HepG2 (cell line): ENCODE measurements around the gene CD28. TPM values are rescaled to one million over a fixed set of nuclear protein-coding genes. Genes with fewer than 3 reads are reported as not detected.

ENCODE experiments used
- ATAC-seq: fragments of 200-7000 bp; cut with Tn5 transposase; 3 replicates; pipeline ENCODE4 v1.9.1; 2020; ENCODE audit warnings: mild to moderate bottlenecking, moderate library complexity
- BruUV-seq: library from RNA; stranded (reverse); fragments of 400-500 nt; replicated peaks from 2 replicates; lab custom pipeline; 2021; lab: Mats Ljungman, UMichigan
- CTCF ChIA-PET: fragments of 300-600 bp; formaldehyde crosslinking; extraction: SDS; loops from one replicate; lab custom pipeline; 2021; ENCODE audit warnings: low total read pairs, inconsistent platforms, low intra/inter-chr PET ratio; lab: Yijun Ruan, JAX
- POLR2A ChIA-PET: fragments of 350-600 bp; sonication (Branson Sonifier 250); formaldehyde crosslinking; loops from one replicate; lab custom pipeline; 2020; ENCODE audit warnings: antibody characterized with exemption, inconsistent platforms; lab: Yijun Ruan, JAX
- DNase-seq: peaks from one replicate; pipeline ENCODE4 v3.0.0-alpha.2; 2015; ENCODE audit warnings: low spot score
- FAIRE-seq: peaks from 3 replicates; lab custom pipeline; 2011; peaks lifted over from hg19 to GRCh38; lab: Jason Lieb, UNC
- H2AFZ ChIP-seq: one replicate; pipeline ENCODE4 v1.6.1; 2011; ENCODE audit warnings: low read length, inconsistent platforms
- H3K27ac ChIP-seq: fragments of 300-600 bp; 3 replicates; pipeline ENCODE4 v1.8.0; 2011; ENCODE audit warnings: mixed run types, mild to moderate bottlenecking, mixed read lengths, low read length, inconsistent platforms; ENCODE audit not compliant: insufficient read depth; ENCODE audit errors: extremely low read length
- H3K27me3 ChIP-seq, 2 experiments: fragments of 200-600 bp in 1 of 2; 2 replicates in 1 of 2; 3 replicates in 1 of 2; pipeline versions ENCODE4 v1.6.0 to v1.8.0; 2011; ENCODE audit warnings: low read length in 2 of 2, mild to moderate bottlenecking in 2 of 2, moderate library complexity in 2 of 2, inconsistent platforms in 1 of 2; ENCODE audit not compliant: insufficient read depth in 2 of 2, control insufficient read depth in 1 of 2
- H3K36me3 ChIP-seq, 2 experiments: fragments of 200-600 bp in 1 of 2; replicated peaks in 1 of 2; 2 replicates in 1 of 2; 3 replicates in 1 of 2; pipeline versions ENCODE4 v1.5.1 to v1.8.0; 2011; ENCODE audit warnings: low read length in 2 of 2, inconsistent platforms in 1 of 2; ENCODE audit not compliant: insufficient read depth in 2 of 2, control insufficient read depth in 1 of 2
- H3K4me1 ChIP-seq: 2 replicates; pipeline ENCODE4 v1.5.1; 2012; ENCODE audit warnings: low read length, inconsistent platforms; ENCODE audit not compliant: insufficient read depth
- H3K4me2 ChIP-seq: 2 replicates; pipeline ENCODE4 v1.6.0; 2011; ENCODE audit warnings: low read depth, low read length, inconsistent platforms
- H3K4me3 ChIP-seq, 3 experiments: fragments of 200-600 bp in 1 of 3; sonication (generic), shearing (Covaris generic) in 1 of 3; replicated peaks in 1 of 3; 2 replicates each; pipeline ENCODE4 v1.5.1; 2011 to 2016; ENCODE audit warnings: low read length in 3 of 3, inconsistent platforms in 2 of 3, low read depth in 2 of 3, mild to moderate bottlenecking in 2 of 3, control low read depth in 1 of 3, mixed read lengths in 1 of 3; ENCODE audit not compliant: insufficient read depth in 1 of 3
- H3K79me2 ChIP-seq: one replicate; pipeline ENCODE4 v1.6.1; 2011; ENCODE audit warnings: low read length, inconsistent platforms; ENCODE audit not compliant: insufficient read depth
- H3K9ac ChIP-seq: 2 replicates; pipeline ENCODE4 v1.6.0; 2011; ENCODE audit warnings: mild to moderate bottlenecking, low read depth, low read length, inconsistent platforms; ENCODE audit not compliant: insufficient read depth
- H3K9me3 ChIP-seq: 2 replicates; pipeline ENCODE4 v1.5.1; 2012; ENCODE audit warnings: mild to moderate bottlenecking, low read length
- H4K20me1 ChIP-seq: 2 replicates; pipeline ENCODE4 v1.6.0; 2011; ENCODE audit warnings: inconsistent platforms, mild to moderate bottlenecking, low read length, moderate library complexity; ENCODE audit not compliant: insufficient read depth
- EP300 ChIP-seq, 3 experiments: sonication (generic) in 1 of 3; formaldehyde crosslinking in 1 of 3; IDR thresholded peaks; 2 replicates each; pipeline versions ENCODE4 v1.5.1 to v1.6.1; 2011 to 2020; ENCODE audit warnings: low read depth in 2 of 3, low read length in 2 of 3, borderline replicate concordance in 1 of 3, improper control_type of control experiment in 1 of 3, mild to moderate bottlenecking in 1 of 3, missing genetic modification reagents in 1 of 3, moderate library complexity in 1 of 3
- FOSL2 ChIP-seq: sonication (generic); formaldehyde crosslinking; IDR thresholded peaks from 2 replicates; pipeline ENCODE4 v1.4.0; 2020; ENCODE audit warnings: missing genetic modification reagents
- JDP2 ChIP-seq: sonication (generic); formaldehyde crosslinking; IDR thresholded peaks from 2 replicates; pipeline ENCODE4 v1.8.1; 2022; ENCODE audit warnings: missing genetic modification reagents, borderline replicate concordance
- KMT2B ChIP-seq: IDR thresholded peaks from 2 replicates; pipeline ENCODE4 v1.6.1; 2016; ENCODE audit warnings: missing genetic modification reagents, missing compliant biosample characterization
- NR2C2 ChIP-seq: sonication (generic); formaldehyde crosslinking; IDR thresholded peaks from 2 replicates; pipeline ENCODE4 v1.4.0; 2020; ENCODE audit warnings: missing genetic modification reagents, mild to moderate bottlenecking, moderate library complexity, borderline replicate concordance
- PHF5A ChIP-seq: IDR thresholded peaks from one replicate; pipeline ENCODE4 v1.6.1; 2018; ENCODE audit warnings: low read depth, missing genetic modification reagents; ENCODE audit not compliant: unreplicated experiment
- POLR2AphosphoS5 ChIP-seq: IDR thresholded peaks from 2 replicates; pipeline ENCODE4 v1.6.1; 2012; ENCODE audit warnings: low read depth, low read length
- RARG ChIP-seq: sonication (generic); formaldehyde crosslinking; IDR thresholded peaks from 2 replicates; pipeline ENCODE4 v1.4.0; 2020; ENCODE audit warnings: low read depth, mild to moderate bottlenecking, missing genetic modification reagents
- REPIN1 ChIP-seq: sonication (generic); formaldehyde crosslinking; IDR thresholded peaks from 2 replicates; pipeline ENCODE4 v1.8.0; 2022; ENCODE audit warnings: missing genetic modification reagents, low read depth, mild to moderate bottlenecking, borderline replicate concordance
- SOX13 ChIP-seq, 3 experiments: fragments of 450-650 bp in 1 of 3; sonication (generic) in 1 of 3; formaldehyde crosslinking in 1 of 3; IDR thresholded peaks in 2 of 3; conservative IDR thresholded peaks in 1 of 3; 2 replicates each; pipeline versions ENCODE4 v1.5.0 to v1.6.1; 2016 to 2020; ENCODE audit warnings: antibody characterized with exemption in 1 of 3, mild to moderate bottlenecking in 1 of 3, missing compliant biosample characterization in 1 of 3, missing genetic modification reagents in 1 of 3, moderate library complexity in 1 of 3
- SP4 ChIP-seq: sonication (generic); formaldehyde crosslinking; IDR thresholded peaks from 2 replicates; pipeline ENCODE4 v1.8.1; 2023; ENCODE audit warnings: mild to moderate bottlenecking, missing genetic modification reagents
- TEAD3 ChIP-seq: optimal IDR thresholded peaks from 2 replicates; pipeline ENCODE3; 2016; ENCODE audit warnings: borderline replicate concordance
- ZFAT ChIP-seq: sonication (generic); formaldehyde crosslinking; conservative IDR thresholded peaks from 2 replicates; pipeline ENCODE4 v1.8.1; 2023; ENCODE audit warnings: missing genetic modification reagents, inconsistent platforms
- WGBS: methylation state at CpG from one replicate; pipeline ENCODE4 v1.1.6; 2017; ENCODE audit warnings: low lambda C conversion rate; 5-methylcytosine and 5-hydroxymethylcytosine counted together
- in situ Hi-C: cut with HindIII; loops from 2 replicates; pipeline ENCODE4 v1.10.0; 2017; ENCODE audit warnings: low pct_unique_long_range_greater_than_20kb; ENCODE audit not compliant: extremely low pct_ligation_motif_present
- intact Hi-C: fragments of 100-400 bp; cut with micrococcal nuclease; formaldehyde crosslinking; loops from one replicate; pipeline ENCODE4 v1.10.0; 2022; ENCODE audit not compliant: unreplicated experiment
- polyA plus RNA-seq, 8 experiments: library from polyadenylated mRNA; depleted of rRNA in 3 of 8; stranded (reverse) in 7 of 8; unstranded in 1 of 8; fragments of >200 nt; fragmentation: Illumina TruSeq in 4 of 8; extraction: Trizol in 4 of 8; gene quantifications; 2 replicates each; pipeline versions ENCODE4 v1.2.1 to v1.2.3, GENCODE V29; 2011 to 2016; ENCODE audit warnings: low read depth in 4 of 8, missing spikeins in 1 of 8, mixed read lengths in 1 of 8; ENCODE audit not compliant: insufficient read depth in 1 of 8
- total RNA-seq, 5 experiments: library from RNA; depleted of rRNA; stranded (reverse); fragments of >200 nt; fragmentation: Illumina TruSeq; extraction: Trizol; gene quantifications; 2 replicates each; pipeline ENCODE4 v1.2.3, GENCODE V29; 2016; ENCODE audit warnings: low read depth in 1 of 5
- TF ChIP-seq, protein P1 (sequence below): sonication (generic); formaldehyde crosslinking; IDR thresholded peaks from 2 replicates; pipeline ENCODE4 v1.4.0; 2020; ENCODE audit warnings: low read depth, mild to moderate bottlenecking, missing genetic modification reagents
- TF ChIP-seq, protein P2 (sequence below): sonication (generic); formaldehyde crosslinking; IDR thresholded peaks from 2 replicates; pipeline ENCODE4 v1.5.0; 2020; ENCODE audit warnings: mild to moderate bottlenecking, missing genetic modification reagents, borderline replicate concordance
- TF ChIP-seq, protein P3 (sequence below): sonication (generic); formaldehyde crosslinking; conservative IDR thresholded peaks from 2 replicates; pipeline ENCODE4 v1.8.0; 2022; ENCODE audit warnings: mild to moderate bottlenecking, moderate library complexity, missing genetic modification reagents

CD28 gene
- total and polyA plus RNA-seq, 2 of the 13 experiments (the other 11 are each of a cell fraction or from before 2014, with no cell fraction given): not detected

DNA sequence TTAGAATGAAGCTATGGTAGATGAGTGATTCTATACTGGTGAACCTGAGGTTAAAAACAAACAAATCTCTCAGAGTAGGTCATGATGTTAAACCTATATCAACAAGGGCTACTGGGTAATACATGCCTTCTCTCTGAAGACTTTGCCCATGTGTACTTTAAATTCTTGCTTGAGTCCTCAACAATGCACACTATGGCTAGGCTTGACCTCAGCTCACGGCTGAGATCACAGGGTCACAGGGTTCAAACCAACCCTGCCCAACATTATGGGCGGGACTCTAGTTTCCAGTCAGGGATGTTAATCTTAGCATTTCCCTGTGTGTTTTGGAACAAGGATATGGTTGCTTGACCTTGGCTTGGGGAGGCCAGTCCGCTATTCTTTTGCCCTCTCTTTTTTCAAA, 7.7 kb downstream of the CD28 start:
- no peak overlapping the region for H3K9ac ChIP-seq
- ATAC-seq (peak; percentile 84), DNase-seq (peak; percentile 74), FAIRE-seq (peak; percentile 81)
- H3K4me1 ChIP-seq: peaks cover 27% of the 10 kb centered on the region
- POLR2A ChIA-PET: no interaction called here
- in situ Hi-C loops (no loop called here), intact Hi-C loops (loop anchor here (1.0 to 5.0 kb wide), 2 partner anchors 68 to 99 kb away; no protein-coding TSS in a partner anchor)
- H3K4me3 ChIP-seq: no peak overlapping the region
- BruUV-seq: no TSS peak
- no peaks in the 10 kb centered on the region for H3K36me3 ChIP-seq
- peak overlapping the region; percentile 21; the same call in 1 of the 2 replicates for H3K4me2 ChIP-seq
- 0% methylated on average over 3 of the region's 3 CpGs for WGBS
- CTCF ChIA-PET: no interaction called here
- no peak overlapping the region for H3K27ac ChIP-seq
- H3K79me2 ChIP-seq: no peaks in the 10 kb centered on the region
- H3K9me3 ChIP-seq: no peaks in the 10 kb centered on the region
- H2AFZ ChIP-seq: no peak overlapping the region
- no peaks in the 10 kb centered on the region for H3K27me3 ChIP-seq
- no peaks in the 10 kb centered on the region for H4K20me1 ChIP-seq
- TF ChIP-seq POLR2AphosphoS5 (no peak), REPIN1 (CRISPR knock-in tag) (no peak), KMT2B (CRISPR knock-in tag) (no peak), FOSL2 (CRISPR knock-in tag) (0 out of 2 replicates have a peak, but pooled peaks have one; percentile 6), NR2C2 (CRISPR knock-in tag) (peak; percentile 25; the same call in 1 of the 2 replicates), JDP2 (no peak), SP4 (CRISPR knock-in tag) (no peak), PHF5A (CRISPR knock-in tag) (no peak), RARG (CRISPR knock-in tag) (no peak), SOX13 (IDR thresholded peaks at IDR 0.05) (0 out of 2 replicates have a peak, but pooled peaks have one; percentile 14), SOX13 (CRISPR knock-in tag; conservative IDR thresholded peaks at IDR 0.05 in 1 of 2, IDR thresholded peaks at IDR 0.05 in 1 of 2) (peak in 1 of 2 experiments; percentile 77; a peak in 2 of 4 replicates), EP300 (IDR thresholded peaks at IDR 0.05; ENCODE audit: low read depth in 2 of 2, low read length in 2 of 2) (peak in 1 of 2 experiments; percentile 61; a peak in 1 of 4 replicates), EP300 (CRISPR knock-in tag; IDR thresholded peaks at IDR 0.05; ENCODE audit: borderline replicate concordance) (no peak; the same call in 1 of the 2 replicates), TEAD3 (CRISPR knock-in tag) (peak; percentile 25), ZFAT (no peak)
- TF ChIP-seq, protein P1, sequence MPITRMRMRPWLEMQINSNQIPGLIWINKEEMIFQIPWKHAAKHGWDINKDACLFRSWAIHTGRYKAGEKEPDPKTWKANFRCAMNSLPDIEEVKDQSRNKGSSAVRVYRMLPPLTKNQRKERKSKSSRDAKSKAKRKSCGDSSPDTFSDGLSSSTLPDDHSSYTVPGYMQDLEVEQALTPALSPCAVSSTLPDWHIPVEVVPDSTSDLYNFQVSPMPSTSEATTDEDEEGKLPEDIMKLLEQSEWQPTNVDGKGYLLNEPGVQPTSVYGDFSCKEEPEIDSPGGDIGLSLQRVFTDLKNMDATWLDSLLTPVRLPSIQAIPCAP (CRISPR knock-in tag): no peak
- TF ChIP-seq, protein P2, sequence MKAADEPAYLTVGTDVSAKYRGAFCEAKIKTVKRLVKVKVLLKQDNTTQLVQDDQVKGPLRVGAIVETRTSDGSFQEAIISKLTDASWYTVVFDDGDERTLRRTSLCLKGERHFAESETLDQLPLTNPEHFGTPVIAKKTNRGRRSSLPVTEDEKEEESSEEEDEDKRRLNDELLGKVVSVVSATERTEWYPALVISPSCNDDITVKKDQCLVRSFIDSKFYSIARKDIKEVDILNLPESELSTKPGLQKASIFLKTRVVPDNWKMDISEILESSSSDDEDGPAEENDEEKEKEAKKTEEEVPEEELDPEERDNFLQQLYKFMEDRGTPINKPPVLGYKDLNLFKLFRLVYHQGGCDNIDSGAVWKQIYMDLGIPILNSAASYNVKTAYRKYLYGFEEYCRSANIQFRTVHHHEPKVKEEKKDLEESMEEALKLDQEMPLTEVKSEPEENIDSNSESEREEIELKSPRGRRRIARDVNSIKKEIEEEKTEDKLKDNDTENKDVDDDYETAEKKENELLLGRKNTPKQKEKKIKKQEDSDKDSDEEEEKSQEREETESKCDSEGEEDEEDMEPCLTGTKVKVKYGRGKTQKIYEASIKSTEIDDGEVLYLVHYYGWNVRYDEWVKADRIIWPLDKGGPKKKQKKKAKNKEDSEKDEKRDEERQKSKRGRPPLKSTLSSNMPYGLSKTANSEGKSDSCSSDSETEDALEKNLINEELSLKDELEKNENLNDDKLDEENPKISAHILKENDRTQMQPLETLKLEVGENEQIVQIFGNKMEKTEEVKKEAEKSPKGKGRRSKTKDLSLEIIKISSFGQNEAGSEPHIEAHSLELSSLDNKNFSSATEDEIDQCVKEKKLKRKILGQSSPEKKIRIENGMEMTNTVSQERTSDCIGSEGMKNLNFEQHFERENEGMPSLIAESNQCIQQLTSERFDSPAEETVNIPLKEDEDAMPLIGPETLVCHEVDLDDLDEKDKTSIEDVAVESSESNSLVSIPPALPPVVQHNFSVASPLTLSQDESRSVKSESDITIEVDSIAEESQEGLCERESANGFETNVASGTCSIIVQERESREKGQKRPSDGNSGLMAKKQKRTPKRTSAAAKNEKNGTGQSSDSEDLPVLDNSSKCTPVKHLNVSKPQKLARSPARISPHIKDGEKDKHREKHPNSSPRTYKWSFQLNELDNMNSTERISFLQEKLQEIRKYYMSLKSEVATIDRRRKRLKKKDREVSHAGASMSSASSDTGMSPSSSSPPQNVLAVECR (CRISPR knock-in tag): no peak
- TF ChIP-seq, protein P3, sequence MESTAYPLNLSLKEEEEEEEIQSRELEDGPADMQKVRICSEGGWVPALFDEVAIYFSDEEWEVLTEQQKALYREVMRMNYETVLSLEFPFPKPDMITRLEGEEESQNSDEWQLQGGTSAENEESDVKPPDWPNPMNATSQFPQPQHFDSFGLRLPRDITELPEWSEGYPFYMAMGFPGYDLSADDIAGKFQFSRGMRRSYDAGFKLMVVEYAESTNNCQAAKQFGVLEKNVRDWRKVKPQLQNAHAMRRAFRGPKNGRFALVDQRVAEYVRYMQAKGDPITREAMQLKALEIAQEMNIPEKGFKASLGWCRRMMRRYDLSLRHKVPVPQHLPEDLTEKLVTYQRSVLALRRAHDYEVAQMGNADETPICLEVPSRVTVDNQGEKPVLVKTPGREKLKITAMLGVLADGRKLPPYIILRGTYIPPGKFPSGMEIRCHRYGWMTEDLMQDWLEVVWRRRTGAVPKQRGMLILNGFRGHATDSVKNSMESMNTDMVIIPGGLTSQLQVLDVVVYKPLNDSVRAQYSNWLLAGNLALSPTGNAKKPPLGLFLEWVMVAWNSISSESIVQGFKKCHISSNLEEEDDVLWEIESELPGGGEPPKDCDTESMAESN: no peak
